Inflammatory macrophage treated with lipopolysaccharide for 1 hour (primary cell): ENCODE results near the gene SPNS3.

Experiments
- DNase-seq, 2 donors: peaks; one replicate each; pipeline ENCODE4 v3.0.0-alpha.2; 2020 to 2022

The SPNS3 gene

DNA sequence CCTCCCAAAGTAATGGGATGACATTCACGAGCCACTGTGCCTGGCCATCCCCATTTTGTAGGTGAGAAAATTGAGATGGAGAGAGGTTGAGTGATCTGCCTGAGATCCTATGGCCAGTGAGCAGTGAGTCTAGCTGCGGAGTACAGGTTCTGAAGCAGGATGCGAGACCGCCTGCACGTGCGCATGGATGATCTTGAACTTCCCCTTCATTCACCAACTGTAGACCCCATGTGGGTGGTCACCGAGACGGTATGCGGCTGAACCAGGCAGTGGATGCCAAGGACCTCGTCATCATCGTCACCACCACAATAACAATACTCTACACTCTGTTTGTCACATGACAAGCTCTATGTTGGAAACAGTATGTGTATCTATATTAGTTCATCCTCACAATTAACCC, 6.2 kb upstream of the SPNS3 start:
- DNase-seq, result no peak

DNA sequence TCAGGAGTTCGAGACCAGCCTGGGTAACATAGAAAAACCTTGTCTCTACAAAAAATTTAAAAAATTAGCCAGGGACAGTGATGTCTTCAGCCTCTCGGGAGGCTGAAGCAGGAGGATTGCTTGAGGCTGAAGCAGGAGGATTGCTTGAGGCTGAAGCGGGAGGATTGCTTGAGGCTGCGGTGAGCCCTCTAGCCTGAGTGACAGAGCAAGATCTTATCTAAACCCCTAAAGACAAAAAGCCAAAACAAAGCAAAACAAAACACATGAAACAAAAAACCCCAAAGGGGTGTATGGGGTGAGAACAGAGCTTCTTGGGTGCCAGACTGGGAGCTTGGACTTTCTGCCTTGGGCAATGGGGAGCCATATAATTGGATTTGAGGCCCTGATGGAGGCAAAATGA, 2.6 kb downstream of the SPNS3 start:
- no peak for DNase-seq

DNA sequence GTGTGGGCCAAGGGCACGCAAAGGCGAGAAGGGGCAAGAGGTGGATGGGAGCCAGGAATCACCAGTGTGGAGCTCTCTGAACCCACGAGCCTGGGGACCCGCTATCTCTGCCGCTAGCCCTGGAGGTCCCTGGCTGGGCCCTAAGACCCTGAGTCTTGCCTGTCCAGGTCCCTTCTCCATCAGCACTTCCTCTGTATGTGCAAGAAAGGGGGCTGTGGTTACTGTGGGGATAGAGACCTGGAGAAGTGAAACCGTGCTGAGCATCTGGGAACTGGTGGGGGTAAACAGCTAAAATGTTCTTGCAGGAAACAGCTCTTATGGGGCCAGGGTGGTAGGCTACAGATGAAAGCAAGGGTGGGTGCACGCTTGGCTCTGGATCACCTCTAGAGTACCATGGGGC, 3.1 kb downstream of the SPNS3 start:
- DNase-seq, result no peak

DNA sequence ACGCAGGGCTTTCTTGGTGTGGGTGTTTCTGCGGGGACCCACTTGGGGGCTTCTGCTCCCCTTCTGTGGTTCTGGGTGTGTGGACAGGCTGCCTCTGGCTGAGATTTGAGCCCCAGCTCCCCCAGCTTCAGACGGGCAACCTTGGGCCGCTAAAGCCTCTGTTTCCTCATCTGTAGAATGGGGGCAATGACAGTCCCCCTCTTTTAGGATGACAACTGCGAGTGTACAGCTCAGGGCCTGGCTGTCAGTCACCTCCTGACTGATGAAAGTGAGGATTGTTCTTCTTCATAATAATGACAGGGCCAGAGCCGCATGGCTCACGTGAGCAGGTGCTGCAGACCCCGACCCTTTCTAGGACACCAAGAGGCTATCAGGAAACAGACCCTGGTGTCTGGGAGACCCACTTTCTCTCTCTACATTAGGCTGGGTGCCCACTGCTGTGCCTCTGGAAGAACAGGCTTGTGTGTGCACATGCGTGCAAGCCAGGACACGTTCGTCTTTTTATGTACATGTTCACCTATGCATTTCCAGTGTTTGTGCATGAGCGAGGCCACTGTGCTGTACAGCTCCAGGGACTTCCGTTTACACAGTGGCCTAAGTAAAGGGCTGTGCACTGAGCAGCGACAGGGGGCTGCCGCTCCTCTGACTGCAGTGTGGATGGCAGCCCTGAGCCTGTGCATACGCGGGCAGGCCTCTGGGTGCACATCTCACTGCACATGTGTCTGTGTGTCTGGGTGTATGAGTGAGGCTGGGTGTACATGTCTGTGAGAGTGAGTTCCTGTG, 4.6 kb downstream of the SPNS3 start:
- no peak for DNase-seq

DNA sequence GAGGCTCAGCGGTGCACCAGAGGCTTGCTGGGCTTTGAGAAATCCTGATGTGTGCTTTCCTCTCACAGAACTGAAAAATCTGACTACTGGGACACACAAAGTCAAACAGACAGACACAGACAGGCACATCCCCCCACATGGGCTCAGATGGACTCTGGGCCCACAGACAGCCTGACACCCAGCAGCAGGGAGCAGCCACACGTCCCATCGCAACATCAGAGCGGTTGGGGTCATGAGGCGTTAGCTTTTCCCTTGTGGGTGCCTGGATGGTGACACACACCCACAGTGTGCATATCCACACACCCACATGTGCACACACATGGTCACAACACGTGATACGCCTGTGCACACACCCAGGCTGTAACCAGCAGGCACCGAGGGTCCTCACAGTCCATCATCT, 6.3 kb downstream of the SPNS3 start:
- DNase-seq, result no peak

DNA sequence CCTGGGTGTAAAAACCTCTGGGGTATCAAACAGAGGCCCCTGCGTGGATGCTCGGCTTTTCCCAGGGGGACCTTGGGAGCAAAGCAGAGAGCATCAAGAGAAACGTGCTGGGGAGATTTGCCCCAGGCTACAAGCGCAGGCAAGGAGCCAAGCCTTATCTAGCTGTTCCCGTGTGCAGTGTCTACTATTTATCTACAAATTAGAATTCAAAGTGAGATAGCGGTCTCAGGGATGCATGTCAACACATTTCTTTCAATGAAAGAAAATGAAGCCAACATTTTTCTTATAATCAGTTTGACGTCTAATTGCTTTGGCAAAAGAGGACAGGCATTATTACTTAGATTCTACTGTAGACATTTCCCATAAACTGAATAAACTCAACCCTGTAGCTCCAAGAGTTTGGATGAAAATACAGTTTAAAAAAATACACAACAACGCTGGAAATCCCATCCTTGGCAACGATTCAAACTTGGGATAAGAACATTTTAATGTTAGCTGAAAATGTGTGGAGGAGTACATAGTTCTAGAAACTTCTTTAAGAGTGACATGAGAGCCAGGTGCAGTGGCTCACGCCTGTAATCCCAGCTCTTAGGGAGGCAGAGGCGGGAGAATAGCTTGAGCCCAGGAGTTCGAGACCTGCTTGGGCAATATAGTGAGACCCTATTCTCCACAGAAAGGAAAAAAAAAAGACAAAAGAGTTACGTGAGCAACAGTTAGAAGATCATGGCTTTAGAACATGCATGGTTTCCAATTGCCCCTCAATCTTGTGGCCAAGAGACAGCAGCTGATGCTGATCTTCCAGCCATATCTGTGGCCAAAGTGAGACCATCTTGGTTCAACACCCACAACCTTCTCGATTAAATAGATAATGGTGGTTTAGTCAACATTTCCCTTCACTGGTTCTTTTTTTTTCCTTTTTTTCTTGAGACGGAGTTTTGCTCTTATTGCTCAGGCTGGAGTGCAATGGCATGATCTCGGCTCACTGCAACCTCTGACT, 7.2 kb downstream of the SPNS3 start:
- DNase-seq, result no peak

DNA sequence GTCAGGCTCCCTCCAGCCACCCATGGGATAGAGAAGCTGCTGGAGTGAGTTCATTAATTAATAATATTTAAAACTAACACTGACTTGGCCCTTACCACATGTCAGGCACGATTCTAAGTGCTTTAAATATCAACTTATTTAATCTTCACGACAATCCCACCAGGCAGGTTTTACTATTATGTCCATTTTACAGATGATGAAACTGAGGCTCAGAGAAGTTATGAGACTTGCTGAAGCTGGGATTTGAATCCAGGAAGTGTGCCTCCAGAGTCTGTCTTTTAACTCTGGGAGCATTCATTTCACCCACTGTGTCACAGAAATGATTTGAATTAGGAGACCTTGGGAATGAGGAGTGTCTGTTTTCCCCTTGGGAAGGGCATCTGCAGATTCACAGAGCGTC, 8.8 kb downstream of the SPNS3 start:
- DNase-seq, result no peak

DNA sequence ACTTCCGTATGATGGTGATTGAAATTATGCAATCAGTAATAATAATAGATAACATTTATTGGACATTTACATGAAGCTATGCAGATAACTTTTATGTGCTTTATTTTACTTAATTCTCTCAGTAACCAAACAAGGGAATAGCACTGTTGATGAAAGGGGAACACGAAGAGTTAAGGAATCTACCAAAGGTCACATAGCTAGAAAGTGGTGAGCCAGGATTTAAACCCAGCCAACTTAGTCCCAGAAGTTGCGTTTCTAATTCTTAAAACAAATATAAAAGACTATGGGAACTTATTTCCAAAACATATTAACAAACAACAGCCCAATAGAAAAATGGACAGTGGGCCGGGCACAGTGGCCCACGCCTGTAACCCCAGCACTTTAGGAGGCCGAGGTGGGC, 9.7 kb downstream of the SPNS3 start:
- DNase-seq, result no peak

DNA sequence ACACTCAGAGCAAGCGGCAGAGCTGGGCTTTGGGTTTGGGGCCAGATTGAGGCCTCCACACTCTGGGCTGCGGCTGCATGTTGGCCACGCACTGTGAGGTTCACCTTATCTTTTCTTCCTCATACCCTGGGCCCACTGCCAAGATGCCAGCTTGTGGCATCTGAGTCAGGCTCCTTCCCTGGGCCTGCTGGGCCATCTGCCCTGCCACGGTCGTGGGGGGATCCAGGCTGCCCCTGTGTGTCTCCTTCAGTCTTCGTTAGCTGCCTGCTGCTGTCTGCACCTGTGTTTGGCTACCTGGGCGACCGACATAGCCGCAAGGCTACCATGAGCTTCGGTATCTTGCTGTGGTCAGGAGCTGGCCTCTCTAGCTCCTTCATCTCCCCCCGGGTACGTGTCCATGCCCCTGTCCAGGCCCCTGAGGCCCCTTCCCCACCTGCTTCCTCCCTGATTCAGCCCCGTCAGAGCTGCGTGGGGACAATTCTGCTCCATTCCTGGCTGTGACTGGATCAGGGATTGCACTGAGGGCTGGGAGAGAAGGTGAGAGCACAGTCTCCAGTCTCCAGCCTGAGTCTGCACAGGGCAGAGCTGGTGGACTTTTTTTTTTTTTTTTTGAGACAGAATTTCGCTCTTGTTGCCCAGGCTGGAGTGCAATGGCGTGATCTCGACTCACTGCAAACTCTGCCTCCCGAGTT, 11.2 kb downstream of the SPNS3 start:
- DNase-seq, result no peak

DNA sequence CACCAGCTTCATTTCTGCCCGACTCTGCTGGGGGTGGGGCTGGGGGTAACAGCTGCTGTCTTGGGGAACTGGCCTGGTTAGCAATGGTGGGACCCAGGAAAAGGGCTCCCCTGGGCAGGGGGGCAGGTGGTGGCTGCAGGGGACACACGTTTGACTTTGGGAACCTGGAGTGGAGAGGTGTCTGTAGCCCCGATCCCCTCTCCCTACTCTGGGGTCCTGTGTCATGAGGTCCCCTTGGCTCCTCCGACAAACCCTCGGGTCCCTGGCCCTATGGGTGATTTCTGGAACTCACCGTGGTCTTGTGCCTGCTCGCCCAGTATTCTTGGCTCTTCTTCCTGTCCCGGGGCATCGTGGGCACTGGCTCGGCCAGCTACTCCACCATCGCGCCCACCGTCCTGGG, 12.0 kb downstream of the SPNS3 start:
- no peak for DNase-seq

DNA sequence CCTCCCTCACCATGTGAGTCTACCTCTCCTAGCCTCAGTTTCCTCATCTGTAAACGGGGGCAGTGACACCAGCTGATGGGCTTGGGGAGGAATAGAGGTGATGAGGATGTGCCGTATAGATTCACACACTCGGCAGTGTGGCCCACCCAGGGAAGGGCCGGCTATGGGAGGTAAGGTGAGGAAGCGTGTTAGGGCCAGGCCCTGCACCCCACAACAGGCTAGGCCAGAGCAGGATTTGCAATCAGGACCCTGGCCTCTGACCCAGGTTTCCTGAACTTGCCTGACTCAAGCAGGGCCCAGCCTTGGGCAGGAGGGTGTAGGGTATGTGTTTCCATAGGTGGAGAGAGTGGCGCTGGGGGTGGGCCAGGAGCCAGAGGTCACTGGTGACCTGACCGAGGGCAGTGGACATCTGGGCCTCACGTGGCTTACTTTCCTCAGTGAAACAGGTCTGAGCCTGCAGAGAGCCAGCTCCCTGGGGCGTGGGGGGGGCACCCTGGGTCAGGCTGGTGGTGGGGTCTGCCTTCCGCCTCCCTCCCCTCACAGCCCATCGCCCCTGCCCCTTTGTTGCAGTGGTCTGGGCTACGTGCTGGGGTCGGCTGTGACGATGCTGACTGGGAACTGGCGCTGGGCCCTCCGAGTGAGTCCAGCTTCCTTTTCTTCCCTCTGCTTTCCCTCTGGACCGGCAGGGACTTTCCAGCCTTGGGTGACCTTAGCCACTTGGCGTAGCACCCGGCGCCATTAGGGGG, 12.8 kb downstream of the SPNS3 start:
- no peak for DNase-seq

DNA sequence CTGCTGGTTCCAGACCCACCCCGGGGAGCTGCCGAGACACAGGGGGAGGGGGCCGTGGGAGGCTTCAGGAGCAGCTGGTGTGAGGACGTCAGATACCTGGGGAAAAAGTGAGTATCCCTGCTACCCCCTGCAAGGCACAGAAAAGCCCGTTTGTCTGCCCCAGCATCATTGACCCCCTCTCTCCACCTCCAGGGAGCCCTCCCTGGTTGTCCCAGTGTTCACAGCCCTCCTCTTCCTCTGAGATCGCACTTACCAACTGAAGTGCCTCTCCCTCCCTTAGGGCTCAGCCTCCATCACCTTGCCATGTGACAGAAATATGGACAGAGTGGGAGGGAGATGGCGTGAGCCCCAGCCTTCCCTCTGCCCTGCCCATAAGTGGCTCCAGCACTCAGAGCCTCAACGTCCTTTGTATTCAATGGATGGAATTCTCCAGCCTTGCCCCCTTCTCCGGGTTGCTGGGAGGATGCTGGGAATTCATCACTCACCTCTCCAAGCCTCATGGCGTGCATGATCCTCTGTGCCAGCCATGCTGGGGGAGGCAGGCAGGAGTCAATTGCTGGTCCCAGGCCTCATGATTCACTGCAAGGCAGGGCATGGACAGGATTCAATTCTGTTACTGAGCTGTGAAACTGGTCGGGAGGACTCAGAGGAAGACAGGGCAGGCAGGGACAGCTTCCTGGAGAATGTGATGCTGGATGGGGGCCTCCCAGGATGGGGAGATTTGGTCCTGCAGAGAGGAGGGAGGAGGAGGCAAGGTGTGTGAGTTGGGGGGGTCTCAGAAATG, 14.6 kb downstream of the SPNS3 start:
- no peak for DNase-seq

DNA sequence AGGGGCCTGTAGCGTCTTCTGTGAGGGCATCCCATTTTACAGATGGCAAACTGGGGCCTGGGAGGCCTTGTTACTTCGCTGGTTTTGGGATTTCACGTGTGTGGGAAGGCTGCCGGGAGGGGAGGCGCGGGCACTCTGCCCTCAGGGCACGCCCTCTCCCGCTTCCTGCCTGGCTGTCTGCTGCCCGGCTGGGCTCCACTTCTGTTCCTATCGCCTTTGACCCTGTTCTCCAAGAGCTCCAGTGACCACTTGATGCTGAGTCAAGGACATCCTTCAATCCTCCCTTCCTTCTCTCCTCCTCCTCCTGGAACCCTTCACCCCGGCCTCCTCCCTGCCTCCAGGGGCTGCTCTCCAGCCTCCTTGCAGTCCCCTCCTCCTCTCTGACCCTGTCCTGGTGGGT, 16.0 kb downstream of the SPNS3 start:
- peak in 1 of 2 donors; percentile 18 for DNase-seq

DNA sequence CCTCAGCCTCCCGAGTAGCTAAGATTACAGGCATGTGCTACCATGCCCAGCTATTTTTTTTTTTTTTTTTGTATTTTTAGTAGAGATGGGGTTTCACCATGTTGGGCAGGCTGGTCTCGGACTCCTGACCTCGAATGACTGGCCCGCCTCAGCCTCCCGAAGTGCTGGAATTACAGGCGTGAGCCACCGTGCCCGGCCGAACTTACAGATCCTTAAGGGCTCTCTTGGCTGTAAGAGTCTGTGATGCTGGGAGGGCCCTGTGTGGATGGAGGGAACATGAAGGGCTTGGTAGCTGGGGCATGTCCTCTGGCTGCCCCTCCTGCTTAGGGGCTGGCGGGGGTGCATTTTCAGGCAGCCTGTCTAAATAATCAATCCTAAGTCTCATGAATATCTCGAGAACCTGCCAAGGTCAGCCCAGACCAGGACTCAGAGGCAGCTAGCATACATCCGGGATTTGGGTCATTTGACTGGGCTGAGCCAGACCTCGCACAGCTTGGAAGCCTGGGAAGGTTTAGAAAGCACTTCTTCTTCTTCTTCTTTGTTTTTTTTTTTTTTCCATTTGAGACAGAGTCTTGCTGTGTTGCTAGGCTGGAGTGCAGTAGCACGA, 17.1 kb downstream of the SPNS3 start:
- no peak for DNase-seq

DNA sequence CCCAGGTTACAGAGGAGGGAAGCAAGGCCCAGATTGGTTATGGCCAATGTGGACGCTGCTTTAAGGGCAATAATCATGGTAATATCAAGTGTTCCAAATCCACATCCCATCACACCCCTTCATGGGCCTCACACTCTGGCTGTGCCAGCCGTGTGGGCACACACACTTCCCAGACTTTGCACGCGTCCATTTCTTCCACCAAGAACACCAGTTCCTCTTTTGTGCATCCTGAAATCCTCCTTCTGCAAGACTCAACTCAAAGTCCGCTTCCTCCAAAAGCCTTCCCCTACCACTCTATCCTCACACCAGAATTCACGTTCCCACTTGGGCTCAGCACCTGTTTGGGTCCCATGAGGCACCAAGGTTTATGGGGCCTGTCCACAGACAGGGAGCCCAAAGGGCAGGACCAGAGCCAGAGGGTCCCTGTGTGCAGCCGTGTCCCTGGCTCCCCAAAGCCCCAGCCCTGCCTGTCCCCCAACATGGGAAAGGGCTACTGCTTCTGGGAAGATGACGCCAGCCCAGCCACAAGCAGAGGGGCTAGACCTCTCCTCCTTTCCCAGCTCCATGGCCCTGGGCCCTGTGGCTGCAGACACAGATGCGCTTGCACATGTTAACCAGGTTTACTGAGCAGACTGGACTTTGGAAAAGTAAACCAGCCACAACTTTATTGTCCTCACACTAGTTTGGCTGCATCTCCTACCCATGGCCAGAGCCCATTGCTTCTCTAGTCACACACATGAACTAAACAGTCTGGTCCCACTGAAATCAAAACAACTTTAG, 20.3 kb downstream of the SPNS3 start:
- no peak for DNase-seq

DNA sequence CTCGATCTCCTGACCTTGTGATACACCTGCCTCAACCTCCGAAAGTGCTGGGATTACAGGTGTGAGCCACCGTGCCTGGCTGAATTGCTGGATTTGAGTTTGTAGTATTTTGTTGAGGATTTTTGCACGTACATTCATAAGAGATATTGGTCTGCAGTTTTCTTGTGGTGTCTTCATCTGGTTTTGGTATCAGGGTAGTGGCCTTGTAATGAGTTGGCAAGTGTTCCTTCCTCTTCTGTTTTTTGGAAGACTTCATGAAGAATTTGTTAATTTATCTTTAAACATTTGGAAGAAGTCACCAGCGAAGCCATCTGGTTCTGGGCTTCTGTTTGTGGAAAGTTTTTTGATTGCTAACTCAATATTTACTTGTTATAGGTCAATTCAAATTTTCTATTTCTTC, 26.9 kb downstream of the SPNS3 start:
- no peak for DNase-seq

DNA sequence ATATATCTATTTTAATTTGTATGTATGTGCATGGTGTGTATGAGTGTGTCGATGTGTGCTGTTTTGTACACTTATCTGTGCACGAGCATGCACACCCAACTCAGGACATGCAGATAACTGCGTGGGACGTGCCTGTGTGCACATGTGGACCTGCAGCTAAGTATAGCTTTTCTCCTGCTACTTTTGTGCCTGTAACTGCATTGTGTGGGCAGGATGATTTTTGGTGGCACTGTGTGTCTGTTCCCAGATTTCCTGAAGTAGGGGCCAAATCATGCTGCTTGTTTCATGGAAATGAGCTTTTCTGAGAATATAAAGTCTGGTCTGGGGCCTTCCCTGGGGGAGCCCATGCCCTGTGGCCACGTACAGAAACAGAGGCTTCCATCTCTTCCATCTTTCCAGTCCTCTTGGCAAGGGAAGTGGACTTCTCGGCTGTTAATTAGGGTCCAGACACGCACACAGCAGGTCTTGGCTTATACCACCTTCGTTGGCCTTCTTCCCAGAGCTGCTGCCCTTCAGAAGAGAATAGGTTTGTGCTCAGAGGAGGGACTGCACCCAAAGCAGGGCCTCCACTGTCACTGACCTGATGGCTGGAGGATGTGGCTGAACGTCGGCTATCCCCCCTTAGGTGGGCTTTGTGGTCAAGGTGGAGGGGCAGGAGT, 30.2 kb downstream of the SPNS3 start:
- no peak for DNase-seq

DNA sequence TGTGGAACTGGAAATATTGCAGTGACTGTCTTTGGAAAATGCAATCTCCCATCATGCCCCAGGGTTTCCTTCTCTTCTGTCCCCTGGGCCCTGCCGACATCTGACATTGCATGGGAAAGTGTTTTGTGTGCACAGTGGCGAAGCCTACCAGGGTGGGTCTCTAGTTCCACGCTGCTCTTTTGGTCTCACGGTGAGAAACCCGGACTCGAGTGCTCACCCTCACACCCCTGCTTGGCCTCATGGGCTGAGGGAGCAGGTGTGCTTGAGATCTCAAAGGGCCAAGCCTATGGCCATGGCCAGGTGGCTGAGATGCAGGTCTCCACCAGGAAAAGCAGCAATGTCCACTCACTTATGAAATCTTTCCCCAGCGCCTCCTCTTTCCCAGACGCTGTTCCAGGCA, 32.0 kb downstream of the SPNS3 start:
- no peak for DNase-seq

DNA sequence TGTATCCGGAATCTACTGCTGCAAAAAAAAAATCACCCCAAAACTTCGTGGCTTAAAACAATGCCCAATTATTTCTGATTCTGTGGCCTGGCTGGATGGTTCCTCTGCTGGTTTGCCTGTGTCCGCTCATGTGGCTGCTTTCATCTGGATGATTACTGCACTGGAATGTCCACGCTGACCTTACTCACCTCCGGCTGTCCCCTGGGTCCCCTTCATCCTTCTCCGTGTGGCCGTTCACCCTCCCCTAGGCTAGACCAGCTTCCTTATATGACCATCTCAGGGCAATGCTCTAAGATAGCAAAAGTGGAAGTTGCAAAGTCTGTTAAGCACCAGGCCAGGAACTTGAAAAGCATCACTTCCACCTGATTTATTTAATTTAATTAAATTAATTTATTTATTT, 33.5 kb downstream of the SPNS3 start:
- no peak for DNase-seq

DNA sequence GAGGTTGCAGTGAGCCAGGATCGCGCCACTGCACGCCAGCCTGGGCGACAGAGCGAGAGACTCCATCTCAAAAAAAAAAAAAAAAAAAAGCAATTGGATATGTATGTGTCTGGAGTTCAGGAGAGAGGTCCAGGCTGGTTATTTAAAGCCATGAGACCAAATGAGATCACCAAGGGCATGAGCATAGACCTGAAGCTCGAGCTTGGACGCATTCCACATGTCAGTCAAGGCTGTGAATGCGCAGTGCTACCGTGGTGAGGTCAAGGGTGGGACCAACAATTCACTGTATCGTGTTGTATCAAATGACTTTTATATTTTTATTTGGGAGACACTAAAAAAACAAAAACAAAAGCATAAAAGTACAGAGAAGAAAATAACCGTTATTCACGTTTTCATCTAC, 35.8 kb downstream of the SPNS3 start:
- DNase-seq, result no peak
